Measurements from ENCODE around the gene PON2. TPM values are rescaled to one million over a fixed set of nuclear protein-coding genes. Genes with fewer than 3 reads are reported as not detected.

PON2 gene
- total RNA-seq, 1 donor from 2014 or later, result 77.5 TPM

DNA sequence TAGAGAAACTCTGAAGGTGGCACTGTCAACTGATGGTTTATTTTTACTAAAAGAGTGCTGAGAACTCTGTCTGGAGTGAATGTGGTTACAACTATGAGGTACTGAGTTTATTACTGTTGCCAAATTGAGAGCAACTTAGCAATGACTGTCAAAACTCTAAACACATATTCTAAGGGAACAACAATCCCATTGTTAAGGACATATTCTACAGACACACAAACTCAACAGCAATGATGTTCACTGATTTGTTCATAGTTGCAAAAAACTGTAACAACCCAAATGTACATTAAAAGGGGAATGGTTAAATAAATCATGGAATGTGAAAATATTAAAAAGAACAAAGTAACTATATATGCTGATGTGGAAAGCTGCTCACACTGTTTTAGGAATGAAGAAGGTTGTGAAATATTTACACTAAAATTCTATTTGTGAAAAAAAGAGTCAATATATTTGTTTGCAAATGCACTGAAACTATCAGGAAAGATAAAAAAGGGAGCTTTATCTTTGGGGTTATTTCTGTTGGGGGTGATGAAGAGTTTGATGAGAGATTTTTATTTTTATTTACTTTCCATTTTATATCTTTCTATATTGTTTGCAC, 12.9 kb downstream of the PON2 start:
- Histone ChIP-seq H3K36me3 (ENCODE audit: control insufficient read depth, insufficient read depth, low read length) (no peaks in the 10 kb centered on the region), H3K27me3 (ENCODE audit: control insufficient read depth, insufficient read depth, low read length) (no peaks in the 10 kb centered on the region), H3K4me3 (ENCODE audit: low read depth, low read length) (no peak overlapping the region)
- no peak for DNase-seq (ENCODE audit: low read depth)
- TF ChIP-seq, protein P1, sequence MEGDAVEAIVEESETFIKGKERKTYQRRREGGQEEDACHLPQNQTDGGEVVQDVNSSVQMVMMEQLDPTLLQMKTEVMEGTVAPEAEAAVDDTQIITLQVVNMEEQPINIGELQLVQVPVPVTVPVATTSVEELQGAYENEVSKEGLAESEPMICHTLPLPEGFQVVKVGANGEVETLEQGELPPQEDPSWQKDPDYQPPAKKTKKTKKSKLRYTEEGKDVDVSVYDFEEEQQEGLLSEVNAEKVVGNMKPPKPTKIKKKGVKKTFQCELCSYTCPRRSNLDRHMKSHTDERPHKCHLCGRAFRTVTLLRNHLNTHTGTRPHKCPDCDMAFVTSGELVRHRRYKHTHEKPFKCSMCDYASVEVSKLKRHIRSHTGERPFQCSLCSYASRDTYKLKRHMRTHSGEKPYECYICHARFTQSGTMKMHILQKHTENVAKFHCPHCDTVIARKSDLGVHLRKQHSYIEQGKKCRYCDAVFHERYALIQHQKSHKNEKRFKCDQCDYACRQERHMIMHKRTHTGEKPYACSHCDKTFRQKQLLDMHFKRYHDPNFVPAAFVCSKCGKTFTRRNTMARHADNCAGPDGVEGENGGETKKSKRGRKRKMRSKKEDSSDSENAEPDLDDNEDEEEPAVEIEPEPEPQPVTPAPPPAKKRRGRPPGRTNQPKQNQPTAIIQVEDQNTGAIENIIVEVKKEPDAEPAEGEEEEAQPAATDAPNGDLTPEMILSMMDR (IDR thresholded peaks at IDR 0.05; ENCODE audit: insufficient read depth, low read length, poor library complexity, severe bottlenecking), result no peak

DNA sequence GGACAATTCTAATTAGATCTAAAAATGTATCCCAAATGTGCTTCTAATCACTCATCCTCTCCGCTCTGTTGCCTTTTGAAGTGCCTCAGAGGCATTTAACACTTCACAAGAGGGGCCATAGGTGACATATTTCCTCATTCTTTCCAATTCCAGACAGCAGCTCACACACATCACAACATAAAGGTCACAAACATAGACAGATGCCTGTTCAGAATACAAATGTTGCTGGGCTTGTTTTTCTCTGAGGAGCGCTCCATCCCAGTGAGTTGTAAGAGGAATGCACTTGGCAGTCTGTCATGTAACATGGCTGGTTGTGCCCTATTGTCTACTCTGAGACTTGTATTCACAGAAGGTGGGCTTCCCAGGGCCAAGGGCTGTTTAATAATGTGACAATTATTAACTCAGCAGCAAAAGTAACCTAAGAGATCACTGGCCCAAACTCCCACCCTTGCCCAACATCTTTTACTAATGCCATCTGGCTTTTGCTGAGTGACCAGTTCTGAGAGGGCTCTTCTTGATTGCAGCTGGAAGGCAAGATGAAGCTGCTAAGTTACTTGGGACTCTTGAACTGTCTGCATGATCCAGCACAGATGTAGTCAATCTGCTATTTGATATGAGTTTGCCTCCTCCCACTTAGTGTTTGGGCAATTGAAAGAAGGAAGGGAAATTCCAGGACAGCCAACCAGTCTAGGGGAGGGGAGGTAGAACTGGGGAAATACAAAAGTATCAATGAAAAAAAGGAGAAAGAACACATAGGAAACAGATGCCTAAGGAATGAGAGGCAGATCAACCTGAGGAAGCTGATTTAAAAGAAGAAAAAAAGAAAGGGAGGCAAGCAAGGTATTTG, 13.6 kb downstream of the PON2 start:
- Histone ChIP-seq H3K4me3 (ENCODE audit: low read depth, low read length) (no peak overlapping the region), H3K27me3 (ENCODE audit: control insufficient read depth, insufficient read depth, low read length) (no peaks in the 10 kb centered on the region), H3K36me3 (ENCODE audit: control insufficient read depth, insufficient read depth, low read length) (no peaks in the 10 kb centered on the region)
- no peak for DNase-seq (ENCODE audit: low read depth)
- TF ChIP-seq, protein P1 (IDR thresholded peaks at IDR 0.05; ENCODE audit: insufficient read depth, low read length, poor library complexity, severe bottlenecking), result no peak

DNA sequence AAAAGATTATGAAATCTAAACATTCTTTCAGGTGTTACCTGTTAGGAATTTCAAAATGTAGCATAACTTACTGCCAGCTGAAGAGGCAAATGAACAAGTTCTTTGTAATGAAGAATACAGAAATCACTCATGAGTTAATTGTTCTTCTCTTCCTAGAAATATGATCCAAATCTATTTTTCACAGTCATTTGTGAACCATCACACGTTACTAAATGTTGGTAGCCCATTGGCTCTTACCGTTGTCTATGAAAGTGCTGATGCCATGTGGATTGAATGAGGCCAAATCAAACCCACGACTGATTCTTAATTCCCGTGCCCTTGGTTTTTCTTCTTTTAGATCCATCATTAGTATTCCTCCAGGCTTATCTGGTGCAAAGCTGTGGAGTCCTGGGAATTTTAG, 22.8 kb downstream of the PON2 start:
- TF ChIP-seq, protein P1 (IDR thresholded peaks at IDR 0.05; ENCODE audit: insufficient read depth, low read length, poor library complexity, severe bottlenecking), result no peak
- no peaks in the 10 kb centered on the region for H3K27me3 ChIP-seq (ENCODE audit: control insufficient read depth, insufficient read depth, low read length)
- no peak overlapping the region for H3K4me3 ChIP-seq (ENCODE audit: low read depth, low read length)
- DNase-seq (ENCODE audit: low read depth), result no peak
- H3K36me3 ChIP-seq (ENCODE audit: control insufficient read depth, insufficient read depth, low read length), result no peaks in the 10 kb centered on the region

DNA sequence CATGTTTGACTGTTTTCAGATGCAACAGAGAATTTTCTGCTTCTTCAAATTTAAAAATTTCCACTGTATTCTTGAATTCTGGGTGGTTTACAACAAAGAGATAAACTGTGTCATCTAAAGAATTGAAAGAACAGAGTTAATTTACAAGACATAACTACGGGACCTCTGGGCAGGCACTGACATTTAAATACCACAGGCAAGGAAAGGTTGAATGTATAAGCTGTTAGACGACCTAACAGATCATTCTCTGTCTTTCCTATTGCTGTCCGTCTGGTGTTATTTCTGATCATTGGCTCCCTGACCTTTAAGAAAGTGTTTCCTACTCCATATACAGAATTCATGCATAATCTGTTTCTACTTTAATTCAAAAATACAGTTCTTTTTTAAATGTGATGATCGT, 23.2 kb downstream of the PON2 start:
- Histone ChIP-seq H3K36me3 (ENCODE audit: control insufficient read depth, insufficient read depth, low read length) (no peaks in the 10 kb centered on the region), H3K27me3 (ENCODE audit: control insufficient read depth, insufficient read depth, low read length) (no peaks in the 10 kb centered on the region), H3K4me3 (ENCODE audit: low read depth, low read length) (no peak overlapping the region)
- DNase-seq (ENCODE audit: low read depth), result no peak
- TF ChIP-seq, protein P1 (IDR thresholded peaks at IDR 0.05; ENCODE audit: insufficient read depth, low read length, poor library complexity, severe bottlenecking), result no peak

DNA sequence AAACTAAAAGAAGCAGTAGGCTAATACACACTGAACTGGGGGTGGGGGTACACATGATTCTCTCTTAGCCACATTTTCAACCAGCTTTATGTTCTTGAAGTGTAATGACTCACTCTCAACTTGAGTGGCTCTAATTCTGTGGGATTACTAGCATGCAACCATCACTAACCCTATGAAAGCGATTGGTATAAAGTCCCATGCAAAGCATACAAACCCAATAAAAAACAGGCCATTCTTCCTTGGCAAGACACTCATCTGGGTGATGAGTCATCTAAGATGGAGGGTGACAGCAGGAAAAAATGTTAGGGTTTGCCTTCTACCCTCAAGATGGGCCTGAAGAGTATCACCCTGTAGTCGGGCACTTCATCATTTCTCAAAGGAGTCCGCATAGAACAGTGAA, 23.8 kb downstream of the PON2 start:
- no peak for DNase-seq (ENCODE audit: low read depth)
- Histone ChIP-seq H3K4me3 (ENCODE audit: low read depth, low read length) (no peak overlapping the region), H3K36me3 (ENCODE audit: control insufficient read depth, insufficient read depth, low read length) (no peaks in the 10 kb centered on the region), H3K27me3 (ENCODE audit: control insufficient read depth, insufficient read depth, low read length) (no peaks in the 10 kb centered on the region)
- TF ChIP-seq, protein P1 (IDR thresholded peaks at IDR 0.05; ENCODE audit: insufficient read depth, low read length, poor library complexity, severe bottlenecking), result no peak
